H1 (cell line): ENCODE measurements around the gene LILRB1. TPM values are rescaled to one million over a fixed set of nuclear protein-coding genes. Genes with fewer than 3 reads are reported as not detected.

Source experiments
- CTCF ChIA-PET: fragments of 300-600 bp; sonication (Branson Sonifier 250); formaldehyde crosslinking; loops from one replicate; lab custom pipeline; 2021; ENCODE audit not compliant: partially characterized antibody; lab: Charles Lee
- POLR2A ChIA-PET: fragments of 300-600 bp; sonication (Branson Sonifier 250); formaldehyde crosslinking; loops from one replicate; lab custom pipeline; 2021; ENCODE audit warnings: inconsistent platforms; ENCODE audit not compliant: partially characterized antibody; lab: Charles Lee
- DNase-seq, 2 experiments: peaks; one replicate each; pipeline versions ENCODE4 v3.0.0 to v3.0.0-alpha.2; 2010 to 2022; ENCODE audit warnings: low spot score in 2 of 2, low read depth in 1 of 2, mixed read lengths in 1 of 2
- FAIRE-seq: peaks from 2 replicates; lab custom pipeline; 2011; peaks lifted over from hg19 to GRCh38; lab: Jason Lieb, UNC
- H2AFZ ChIP-seq: 2 replicates; pipeline ENCODE4 v1.8.1; 2012; ENCODE audit warnings: low read length, inconsistent platforms
- H2AK5ac ChIP-seq: 2 replicates; pipeline ENCODE4 v1.6.1; 2013; ENCODE audit warnings: low read depth, low read length
- H2BK120ac ChIP-seq: replicated peaks from 2 replicates; pipeline ENCODE3; 2013; ENCODE audit warnings: low read depth, low read length, inconsistent platforms
- H2BK12ac ChIP-seq: 2 replicates; pipeline ENCODE4 v1.6.1; 2013; ENCODE audit warnings: low read depth, low read length
- H2BK15ac ChIP-seq: 2 replicates; pipeline ENCODE4 v1.6.1; 2013; ENCODE audit warnings: low read length
- H2BK20ac ChIP-seq: 2 replicates; pipeline ENCODE4 v1.6.1; 2013; ENCODE audit warnings: low read length
- H2BK5ac ChIP-seq: 2 replicates; pipeline ENCODE4 v1.6.1; 2013; ENCODE audit warnings: low read depth, low read length
- H3K14ac ChIP-seq: 2 replicates; pipeline ENCODE4 v1.6.1; 2013; ENCODE audit warnings: inconsistent platforms; ENCODE audit not compliant: insufficient read length
- H3K18ac ChIP-seq: 2 replicates; pipeline ENCODE4 v1.6.1; 2013; ENCODE audit warnings: low read length; ENCODE audit errors: extremely low read depth
- H3K23ac ChIP-seq: 2 replicates; pipeline ENCODE4 v1.6.1; 2013; ENCODE audit warnings: inconsistent platforms; ENCODE audit not compliant: insufficient read length
- H3K23me2 ChIP-seq: 2 replicates; pipeline ENCODE4 v1.6.1; 2013; ENCODE audit warnings: low read depth, low read length
- H3K27ac ChIP-seq: 2 replicates; pipeline ENCODE4 v1.6.1; 2011; ENCODE audit warnings: low read depth, low read length, inconsistent platforms
- H3K27me3 ChIP-seq, 4 experiments: replicated peaks in 1 of 4; 1 replicate in 1 of 4; 2 replicates in 3 of 4; pipeline versions ENCODE4 v1.6.1 to v1.8.1; 2011 to 2013; ENCODE audit warnings: low read length in 3 of 4, mild to moderate bottlenecking in 3 of 4, inconsistent platforms in 2 of 4, mixed read lengths in 2 of 4, moderate library complexity in 1 of 4; ENCODE audit not compliant: control insufficient read depth in 3 of 4, insufficient read depth in 3 of 4; ENCODE audit errors: extremely low read depth in 1 of 4
- H3K36me3 ChIP-seq, 4 experiments: 2 replicates each; pipeline versions ENCODE4 v1.6.1 to v1.8.1; 2011 to 2013; ENCODE audit warnings: mild to moderate bottlenecking in 4 of 4, low read length in 3 of 4, moderate library complexity in 2 of 4, control low read depth in 1 of 4, inconsistent platforms in 1 of 4; ENCODE audit not compliant: insufficient read depth in 4 of 4, control insufficient read depth in 2 of 4
- H3K4ac ChIP-seq: replicated peaks from 2 replicates; pipeline ENCODE3; 2013; ENCODE audit warnings: low read length, low read depth, mixed read lengths, inconsistent platforms; ENCODE audit not compliant: insufficient read length
- H3K4me1 ChIP-seq, 4 experiments: replicated peaks in 1 of 4; 1 replicate in 1 of 4; 2 replicates in 3 of 4; pipeline versions ENCODE4 v1.6.1 to v1.8.1; 2011 to 2013; ENCODE audit warnings: low read length in 3 of 4, inconsistent platforms in 2 of 4, mixed read lengths in 1 of 4; ENCODE audit not compliant: insufficient read depth in 4 of 4, control insufficient read depth in 3 of 4
- H3K4me2 ChIP-seq, 2 experiments: 2 replicates each; pipeline versions ENCODE4 v1.6.1 to v1.8.1; 2011 to 2013; ENCODE audit warnings: low read depth in 2 of 2, low read length in 2 of 2, control low read depth in 1 of 2, inconsistent platforms in 1 of 2, mild to moderate bottlenecking in 1 of 2; ENCODE audit not compliant: insufficient read depth in 1 of 2
- H3K4me3 ChIP-seq, 4 experiments: fragments of 200-600, 300-600 bp in 1 of 4; sonication (generic), shearing (Covaris generic), sonication (Bioruptor Twin) in 1 of 4; 2 replicates each; pipeline versions ENCODE4 v1.5.1 to v1.8.1; 2011 to 2016; ENCODE audit warnings: low read length in 4 of 4, low read depth in 3 of 4, control low read depth in 2 of 4, inconsistent platforms in 2 of 4, mild to moderate bottlenecking in 2 of 4, mixed read lengths in 1 of 4, moderate library complexity in 1 of 4; ENCODE audit not compliant: insufficient read depth in 2 of 4; ENCODE audit errors: extremely low read depth in 1 of 4
- H3K56ac ChIP-seq: replicated peaks from 2 replicates; pipeline ENCODE3; 2013; ENCODE audit warnings: low read depth, mild to moderate bottlenecking, mixed read lengths, low read length, inconsistent platforms; ENCODE audit not compliant: insufficient read length
- H3K79me1 ChIP-seq: 2 replicates; pipeline ENCODE4 v1.6.1; 2013; ENCODE audit warnings: low read depth, low read length, control low read depth
- H3K79me2 ChIP-seq, 2 experiments: 2 replicates each; pipeline versions ENCODE4 v1.6.1 to v1.8.1; 2012 to 2013; ENCODE audit warnings: low read length in 2 of 2, mild to moderate bottlenecking in 2 of 2, inconsistent platforms in 1 of 2; ENCODE audit not compliant: insufficient read depth in 2 of 2, control insufficient read depth in 1 of 2
- H3K9ac ChIP-seq, 4 experiments: replicated peaks in 1 of 4; 1 replicate in 1 of 4; 2 replicates in 3 of 4; pipeline versions ENCODE4 v1.6.1 to v1.8.1; 2011 to 2013; ENCODE audit warnings: low read depth in 3 of 4, low read length in 3 of 4, control low read depth in 2 of 4, mild to moderate bottlenecking in 2 of 4, moderate library complexity in 2 of 4, inconsistent platforms in 1 of 4; ENCODE audit errors: extremely low read depth in 1 of 4
- H3K9me3 ChIP-seq, 2 experiments: 2 replicates each; pipeline versions ENCODE4 v1.6.1 to v1.8.1; 2012 to 2013; ENCODE audit warnings: mild to moderate bottlenecking in 2 of 2, moderate library complexity in 2 of 2, control low read depth in 1 of 2, inconsistent platforms in 1 of 2, low read depth in 1 of 2, low read length in 1 of 2, mixed read lengths in 1 of 2; ENCODE audit not compliant: insufficient read depth in 2 of 2
- H4K20me1 ChIP-seq, 2 experiments: replicated peaks in 1 of 2; 2 replicates each; pipeline versions ENCODE3 to v1.8.1; 2011 to 2013; ENCODE audit warnings: inconsistent platforms in 2 of 2, low read length in 2 of 2, mild to moderate bottlenecking in 1 of 2; ENCODE audit not compliant: insufficient read depth in 2 of 2, control insufficient read depth in 1 of 2
- H4K5ac ChIP-seq: 2 replicates; pipeline ENCODE4 v1.6.1; 2013; ENCODE audit warnings: low read length, low read depth, mixed read lengths, inconsistent platforms; ENCODE audit not compliant: insufficient read length
- H4K8ac ChIP-seq: 2 replicates; pipeline ENCODE4 v1.8.0; 2013; ENCODE audit warnings: mild to moderate bottlenecking, moderate library complexity, low read length, inconsistent platforms; ENCODE audit not compliant: insufficient read depth; ENCODE audit errors: extremely low read depth
- H4K91ac ChIP-seq: replicated peaks from 2 replicates; pipeline ENCODE3; 2013; ENCODE audit warnings: low read length, mixed read lengths, inconsistent platforms; ENCODE audit not compliant: insufficient read length
- ASH2L ChIP-seq: fragments of 200-600, 300-600 bp; sonication (generic); IDR thresholded peaks from one replicate; pipeline ENCODE4 v1.7.1; 2017; ENCODE audit warnings: low read length
- GABPA ChIP-seq: IDR thresholded peaks from 2 replicates; pipeline ENCODE4 v1.6.1; 2011; ENCODE audit warnings: mild to moderate bottlenecking, low read length, moderate library complexity, borderline replicate concordance; ENCODE audit not compliant: insufficient read depth
- KDM4A ChIP-seq: IDR thresholded peaks from one replicate; pipeline ENCODE4 v1.7.1; 2012; ENCODE audit warnings: low read depth, mild to moderate bottlenecking, moderate library complexity, low read length, inconsistent platforms; ENCODE audit not compliant: severe bottlenecking
- PHF8 ChIP-seq: fragments of 200-600 bp; sonication (generic); conservative IDR thresholded peaks from 2 replicates; pipeline ENCODE4 v1.7.1; 2012; ENCODE audit warnings: low read depth, mild to moderate bottlenecking, inconsistent platforms, low read length, moderate library complexity
- SRF ChIP-seq: IDR thresholded peaks from 2 replicates; pipeline ENCODE4 v1.6.1; 2011; ENCODE audit warnings: mild to moderate bottlenecking, low read depth, low read length, moderate library complexity
- SUZ12 ChIP-seq: fragments of 200-600 bp; sonication (generic); IDR thresholded peaks from 2 replicates; pipeline ENCODE4 v1.6.1; 2012; ENCODE audit warnings: mild to moderate bottlenecking, inconsistent platforms, low read length, moderate library complexity, mixed read lengths
- TAF1 ChIP-seq: IDR thresholded peaks from 2 replicates; pipeline ENCODE4 v1.6.1; 2011; ENCODE audit warnings: mild to moderate bottlenecking, low read depth, low read length
- WGBS, 2 experiments: shearing (Covaris generic) in 1 of 2; methylation state at CpG; one replicate each; pipeline versions ENCODE4 v1.1.6 to v1.1.7; 2013 to 2015; ENCODE audit warnings: low lambda C conversion rate in 2 of 2, mixed read lengths in 2 of 2, inconsistent platforms in 1 of 2, low coverage in 1 of 2, missing lambda C conversion rate in 1 of 2; ENCODE audit not compliant: insufficient replicate concordance in 2 of 2, insufficient coverage in 1 of 2, insufficient read length in 1 of 2; ENCODE audit errors: extremely low coverage in 1 of 2, missing lambda C conversion rate in 1 of 2; 5-methylcytosine and 5-hydroxymethylcytosine counted together
- polyA plus RNA-seq, 7 experiments: library from polyadenylated mRNA; depleted of rRNA in 3 of 7; stranded (reverse) in 5 of 7; unstranded in 2 of 7; fragments of >200 nt in 5 of 7; fragments of 200-250 nt in 2 of 7; gene quantifications; 1 replicate in 5 of 7; 2 replicates in 1 of 7; 4 replicates in 1 of 7; pipeline versions ENCODE4 v1.2.1 to v1.2.3, GENCODE V29; 2011 to 2013; ENCODE audit warnings: missing spikeins in 2 of 7, mixed read lengths in 2 of 7
- total RNA-seq: library from RNA; stranded (reverse); fragmentation: NEBNext Ultra II Directional; extraction: Animal tissue kit (Norgen Biotek cat#: 25700); gene quantifications from 2 replicates; pipeline ENCODE4 v1.2.1, GENCODE V29; 2021

The LILRB1 gene
- total and polyA plus RNA-seq, 2 of the 8 experiments (the other 6 are each of a cell fraction or from before 2014, with no cell fraction given) = not detected

- no peaks in the 10 kb centered on the region for H3K79me1 ChIP-seq
- no peaks in the 10 kb centered on the region for H3K27me3 ChIP-seq
- TF ChIP-seq PHF8 (no peak), GABPA (no peak), SUZ12 (no peak), ASH2L (no peak), KDM4A (no peak), TAF1 (no peak), SRF (no peak)
- no peak overlapping the region for H3K18ac ChIP-seq
- H3K79me2 ChIP-seq = no peaks in the 10 kb centered on the region
- DNase-seq = no peak
- H3K36me3 ChIP-seq = no peaks in the 10 kb centered on the region
- no peak overlapping the region for H3K9ac ChIP-seq
- no peaks in the 10 kb centered on the region for H4K20me1 ChIP-seq
- no peak overlapping the region for H3K4me2 ChIP-seq
- POLR2A ChIA-PET = no interaction called here
- no peak for FAIRE-seq
- no peak overlapping the region for H3K23ac ChIP-seq
- H3K4me1 ChIP-seq = no peaks in the 10 kb centered on the region
- H3K4ac ChIP-seq = no peak overlapping the region
- no peak overlapping the region for H2BK5ac ChIP-seq
- no peak overlapping the region for H3K4me3 ChIP-seq
- H4K5ac ChIP-seq = no peak overlapping the region
- CTCF ChIA-PET = interaction anchor here (0.6 to 0.9 kb wide), 2 partner anchors 10 to 342 kb away, joined by 3 read pairs; no protein-coding TSS in a partner anchor
- peaks cover 19 to 31% of the 10 kb centered on the region in 2 experiments; a peak in 3 of 4 replicates for H3K9me3 ChIP-seq
- no peak overlapping the region for H2BK12ac ChIP-seq
- no peak overlapping the region for H4K8ac ChIP-seq
- no peak overlapping the region for H2BK15ac ChIP-seq
- H2AK5ac ChIP-seq = no peak overlapping the region
- 78% methylated on average over 4 of the region's 4 CpGs; no CpG with 5 or more reads in 1 of the 2 experiments for WGBS, 2 experiments
- no peak overlapping the region for H2BK20ac ChIP-seq
- no peak overlapping the region for H2BK120ac ChIP-seq
- H3K23me2 ChIP-seq = no peaks in the 10 kb centered on the region
- no peak overlapping the region for H2AFZ ChIP-seq
- no peak overlapping the region for H3K27ac ChIP-seq
- H3K56ac ChIP-seq = no peak overlapping the region
- no peak overlapping the region for H4K91ac ChIP-seq
- no peak overlapping the region for H3K14ac ChIP-seq
These were observed 46.9 kb downstream of the LILRB1 start for GRCh38 chr19:54677217-54677616.
